Testis (tissue), 3 donors: ENCODE measurements around the gene RPA1. TPM values are rescaled to one million over a fixed set of nuclear protein-coding genes. Genes with fewer than 3 reads are reported as not detected.
"Not testable (repeated sequence)": the region's sequence is repeated elsewhere in the genome, so short reads cannot be mapped to it uniquely, and the experiment has no call there.

Source experiments
- DNase-seq: peaks from one replicate; pipeline ENCODE4 v3.0.0-alpha.2; 2019
- H3K27ac ChIP-seq, 2 donors: fragments of 200-600 bp; sonication (generic); one replicate each; pipeline ENCODE4 v1.5.1; 2019
- H3K27me3 ChIP-seq: fragments of 200-600 bp; sonication (generic); one replicate; pipeline ENCODE4 v1.5.1; 2019
- H3K36me3 ChIP-seq: fragments of 200-600 bp; sonication (generic); one replicate; pipeline ENCODE4 v1.5.1; 2017; ENCODE audit warnings: low read depth; ENCODE audit errors: missing control alignments
- H3K4me1 ChIP-seq: fragments of 200-600 bp; sonication (generic); one replicate; pipeline ENCODE4 v1.5.1; 2019
- H3K4me3 ChIP-seq, 2 donors: fragments of 200-600 bp; sonication (generic); one replicate each; pipeline ENCODE4 v1.5.1; 2017 to 2019
- H3K9me3 ChIP-seq: fragments of 200-600 bp; sonication (generic); one replicate; pipeline ENCODE4 v1.5.1; 2017
- CTCF ChIP-seq, 3 experiments: fragments of 450-650 bp in 2 of 3; fragments of 200-600 bp in 1 of 3; sonication (generic) in 1 of 3; IDR thresholded peaks; one replicate each; pipeline ENCODE4 v1.5.1; 2016 to 2019; ENCODE audit warnings: antibody characterized with exemption in 3 of 3, mild to moderate bottlenecking in 2 of 3, moderate library complexity in 1 of 3
- POLR2A ChIP-seq: fragments of 450-650 bp; IDR thresholded peaks from one replicate; pipeline ENCODE4 v1.6.1; 2017; ENCODE audit warnings: antibody characterized with exemption, mild to moderate bottlenecking, moderate library complexity
- WGBS, 2 donors: methylation state at CpG; one replicate each; pipeline ENCODE4 v1.1.5; 2018; 5-methylcytosine and 5-hydroxymethylcytosine counted together
- intact Hi-C: fragments of 100-400 bp; cut with DNase I; formaldehyde crosslinking; loops from one replicate; pipeline ENCODE4 v1.15.1; 2023; ENCODE audit warnings: low total_unique reads
- polyA plus RNA-seq: library from polyadenylated mRNA; stranded (reverse); fragments of 350-450 nt; fragmentation: Illumina TruSeq; extraction: RNeasy Lipid Tissue Mini Kit (QIAGEN cat#74804); gene quantifications from one replicate; pipeline ENCODE4 v1.2.3, GENCODE V29; 2014; ENCODE audit warnings: low read depth, low replicate concordance; ENCODE audit not compliant: insufficient read depth
- total RNA-seq, 2 donors: library from RNA; depleted of rRNA; stranded (reverse); fragments of >200 nt; gene quantifications; one replicate each; pipeline ENCODE4 v1.2.3, GENCODE V29; 2016

Gene RPA1
- total and polyA plus RNA-seq, 3 donors from 2014 or later = 31.7 to 52.9 (median 36.4) TPM

- WGBS, 2 donors = 95% methylated on average over 16 of the region's 16 CpGs
- no peak for DNase-seq
- intact Hi-C loops = no loop called here
- Histone ChIP-seq H3K4me3 (no peak overlapping the region), H3K4me1 (peaks cover 4% of the 10 kb centered on the region), H3K27ac (no peak overlapping the region), H3K9me3 (no peaks in the 10 kb centered on the region), H3K27me3 (no peaks in the 10 kb centered on the region), H3K36me3 (no peaks in the 10 kb centered on the region)
- TF ChIP-seq CTCF (IDR thresholded peaks at IDR 0.05) = no peak
- TF ChIP-seq POLR2A = no peak
Measured at GRCh38 chr17:1883536-1883935, 53.7 kb downstream of the RPA1 start.

- WGBS, 2 donors = 91 to 95% methylated on average over 14 of the region's 14 CpGs
- H3K27ac ChIP-seq = no peak overlapping the region
- no peaks in the 10 kb centered on the region for H3K27me3 ChIP-seq
- no peak overlapping the region for H3K4me3 ChIP-seq
- no peaks in the 10 kb centered on the region for H3K4me1 ChIP-seq
- intact Hi-C loops = no loop called here
- H3K36me3 ChIP-seq = no peaks in the 10 kb centered on the region
- TF ChIP-seq CTCF (IDR thresholded peaks at IDR 0.05) (no peak), POLR2A (no peak)
- DNase-seq = no peak
- no peaks in the 10 kb centered on the region for H3K9me3 ChIP-seq
Measured at GRCh38 chr17:1888741-1889140, 58.9 kb downstream of the RPA1 start.

GRCh38 chr17:1890758-1891450 lies 61.1 kb downstream of the RPA1 start:
- 84 to 87% methylated on average over 15 of the region's 15 CpGs for WGBS, 2 donors
- Histone ChIP-seq H3K27ac (no peak overlapping the region), H3K36me3 (no peaks in the 10 kb centered on the region), H3K9me3 (no peaks in the 10 kb centered on the region), H3K4me3 (no peak overlapping the region), H3K27me3 (no peaks in the 10 kb centered on the region), H3K4me1 (no peaks in the 10 kb centered on the region)
- TF ChIP-seq POLR2A (no peak), CTCF (IDR thresholded peaks at IDR 0.05) (no peak)
- intact Hi-C loops = no loop called here
- no peak for DNase-seq

- no peaks in the 10 kb centered on the region for H3K36me3 ChIP-seq
- no peak for DNase-seq
Measured at GRCh38 chr17:1894753-1895339, 65.0 kb downstream of the RPA1 start.

GRCh38 chr17:1895479-1895878 lies 65.7 kb downstream of the RPA1 start:
- intact Hi-C loops, H3K4me3 ChIP-seq, H3K27ac ChIP-seq, H3K36me3 ChIP-seq, DNase-seq, H3K27me3 ChIP-seq, H3K9me3 ChIP-seq, H3K4me1 ChIP-seq: not testable (repeated sequence)
- WGBS, 2 donors = 94 to 96% methylated on average over 11 of the region's 11 CpGs

More at GRCh38 chr17:1894753-1895339, 65.0 kb downstream of the RPA1 start:
- WGBS, 2 donors = 91 to 94% methylated on average over 7 of the region's 7 CpGs
- H3K4me1 ChIP-seq = no peaks in the 10 kb centered on the region
- intact Hi-C loops = no loop called here
- TF ChIP-seq CTCF (IDR thresholded peaks at IDR 0.05) (no peak), POLR2A (no peak)
- H3K9me3 ChIP-seq = no peaks in the 10 kb centered on the region
- no peaks in the 10 kb centered on the region for H3K27me3 ChIP-seq
- no peak overlapping the region for H3K27ac ChIP-seq
- no peak overlapping the region for H3K4me3 ChIP-seq
